ENCODE data around the gene STXBP5.

STXBP5 gene

DNA sequence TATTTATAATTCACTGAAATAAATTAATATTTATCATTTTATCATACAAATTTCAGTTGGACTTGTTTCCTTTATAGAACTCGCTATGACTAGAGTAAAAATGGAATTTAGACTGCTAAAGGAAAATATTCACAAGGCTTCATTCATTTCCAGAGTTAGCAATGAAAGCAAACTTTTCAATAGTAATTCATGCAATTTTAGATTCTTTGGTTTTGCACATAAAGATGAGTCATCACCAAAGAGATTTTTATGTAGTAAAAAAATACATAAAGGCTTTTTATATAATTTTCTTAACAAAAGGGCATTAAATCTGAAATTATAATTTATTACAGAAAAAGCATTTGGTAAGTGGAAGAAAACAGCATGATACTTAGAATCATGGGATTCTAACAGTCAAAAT is 37.2 kb upstream of the STXBP5 start:
- Histone ChIP-seq H4K20me1 (ENCODE audit: insufficient read depth, low read length) (no peaks in the 10 kb centered on the region), H3K27ac (ENCODE audit: low read depth, low read length, poor library complexity, severe bottlenecking) (no peak overlapping the region), H3F3A (ENCODE audit: insufficient read depth, low read length) (no peaks in the 10 kb centered on the region), H2AFZ (ENCODE audit: low read length) (no peak overlapping the region), H3K36me3 (ENCODE audit: insufficient read depth, low read length) (no peaks in the 10 kb centered on the region), H3K9ac (ENCODE audit: low read length) (no peak overlapping the region), H3K4me3 (ENCODE audit: low read depth, low read length, poor library complexity, severe bottlenecking) (no peak overlapping the region), H3K27me3 (ENCODE audit: insufficient read depth, low read length) (no peaks in the 10 kb centered on the region), H3K9me3 (ENCODE audit: low read length) (no peaks in the 10 kb centered on the region), H3K4me2 (ENCODE audit: low read length) (no peak overlapping the region), H3K79me2 (ENCODE audit: insufficient read depth, low read length) (no peaks in the 10 kb centered on the region), H3K4me1 (ENCODE audit: insufficient read depth, low read length, severe bottlenecking) (no peaks in the 10 kb centered on the region), H3K9me2 (ENCODE audit: low read depth, low read length) (no peaks in the 10 kb centered on the region)
- TF ChIP-seq EZH2 (IDR thresholded peaks at IDR 0.05; ENCODE audit: borderline replicate concordance, low read length), result no peak
- TF ChIP-seq, protein P1, sequence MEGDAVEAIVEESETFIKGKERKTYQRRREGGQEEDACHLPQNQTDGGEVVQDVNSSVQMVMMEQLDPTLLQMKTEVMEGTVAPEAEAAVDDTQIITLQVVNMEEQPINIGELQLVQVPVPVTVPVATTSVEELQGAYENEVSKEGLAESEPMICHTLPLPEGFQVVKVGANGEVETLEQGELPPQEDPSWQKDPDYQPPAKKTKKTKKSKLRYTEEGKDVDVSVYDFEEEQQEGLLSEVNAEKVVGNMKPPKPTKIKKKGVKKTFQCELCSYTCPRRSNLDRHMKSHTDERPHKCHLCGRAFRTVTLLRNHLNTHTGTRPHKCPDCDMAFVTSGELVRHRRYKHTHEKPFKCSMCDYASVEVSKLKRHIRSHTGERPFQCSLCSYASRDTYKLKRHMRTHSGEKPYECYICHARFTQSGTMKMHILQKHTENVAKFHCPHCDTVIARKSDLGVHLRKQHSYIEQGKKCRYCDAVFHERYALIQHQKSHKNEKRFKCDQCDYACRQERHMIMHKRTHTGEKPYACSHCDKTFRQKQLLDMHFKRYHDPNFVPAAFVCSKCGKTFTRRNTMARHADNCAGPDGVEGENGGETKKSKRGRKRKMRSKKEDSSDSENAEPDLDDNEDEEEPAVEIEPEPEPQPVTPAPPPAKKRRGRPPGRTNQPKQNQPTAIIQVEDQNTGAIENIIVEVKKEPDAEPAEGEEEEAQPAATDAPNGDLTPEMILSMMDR (IDR thresholded peaks at IDR 0.05; ENCODE audit: low read length), result no peak

DNA sequence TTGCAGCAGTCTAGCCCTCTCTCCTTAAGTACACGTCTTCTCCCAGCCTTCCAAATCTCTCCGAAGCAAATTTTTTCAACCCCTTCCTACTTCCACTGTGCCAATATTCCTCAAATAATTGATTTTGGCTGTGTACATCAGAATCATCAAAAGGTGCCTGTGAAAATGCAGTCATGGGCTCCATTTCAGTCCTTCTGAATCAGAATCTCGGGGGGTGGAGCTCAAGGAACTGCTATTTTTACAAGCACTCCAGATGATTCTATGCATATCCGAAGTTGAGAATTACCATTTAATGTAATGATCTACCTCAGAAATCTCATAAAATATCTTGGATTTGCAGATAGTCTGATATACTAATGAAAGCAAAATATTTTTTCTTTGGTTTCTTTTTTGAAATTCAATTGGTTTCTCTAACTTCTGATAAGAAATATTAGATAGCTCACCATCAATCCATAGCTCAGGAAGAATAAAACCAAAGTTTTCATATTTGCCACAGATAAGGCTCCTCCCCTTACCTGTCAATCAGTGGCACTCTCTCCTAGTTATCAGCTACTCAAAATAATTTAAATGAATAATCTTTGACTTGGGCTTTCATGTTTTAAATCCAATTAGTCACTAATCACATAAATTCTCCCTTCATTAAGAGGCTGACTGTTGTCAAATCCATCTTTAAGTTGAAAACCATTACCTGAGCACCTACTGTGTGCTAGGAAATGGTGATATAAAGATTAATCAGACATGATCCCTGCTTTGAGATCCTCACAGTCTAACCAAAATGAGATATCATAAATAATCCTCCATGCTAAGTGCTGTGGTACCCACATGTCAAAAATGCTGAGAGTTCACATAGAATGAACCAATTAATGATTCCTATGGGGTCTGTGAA is 36.4 kb upstream of the STXBP5 start:
- no peaks in the 10 kb centered on the region for H3K79me2 ChIP-seq (ENCODE audit: insufficient read depth, low read length)
- no peak for TF ChIP-seq EZH2 (IDR thresholded peaks at IDR 0.05; ENCODE audit: borderline replicate concordance, low read length)
- TF ChIP-seq, protein P1 (IDR thresholded peaks at IDR 0.05; ENCODE audit: low read length), result no peak
- H3F3A ChIP-seq (ENCODE audit: insufficient read depth, low read length), result no peaks in the 10 kb centered on the region
- no peak overlapping the region for H3K4me2 ChIP-seq (ENCODE audit: low read length)
- H3K27ac ChIP-seq (ENCODE audit: low read depth, low read length, poor library complexity, severe bottlenecking), result no peak overlapping the region
- no peaks in the 10 kb centered on the region for H3K27me3 ChIP-seq (ENCODE audit: insufficient read depth, low read length)
- no peak overlapping the region for H3K9ac ChIP-seq (ENCODE audit: low read length)
- H3K4me1 ChIP-seq (ENCODE audit: insufficient read depth, low read length, severe bottlenecking), result no peaks in the 10 kb centered on the region
- no peaks in the 10 kb centered on the region for H3K9me2 ChIP-seq (ENCODE audit: low read depth, low read length)
- no peak overlapping the region for H3K4me3 ChIP-seq (ENCODE audit: low read depth, low read length, poor library complexity, severe bottlenecking)
- no peaks in the 10 kb centered on the region for H4K20me1 ChIP-seq (ENCODE audit: insufficient read depth, low read length)
- no peaks in the 10 kb centered on the region for H3K9me3 ChIP-seq (ENCODE audit: low read length)
- no peaks in the 10 kb centered on the region for H3K36me3 ChIP-seq (ENCODE audit: insufficient read depth, low read length)
- no peak overlapping the region for H2AFZ ChIP-seq (ENCODE audit: low read length)

DNA sequence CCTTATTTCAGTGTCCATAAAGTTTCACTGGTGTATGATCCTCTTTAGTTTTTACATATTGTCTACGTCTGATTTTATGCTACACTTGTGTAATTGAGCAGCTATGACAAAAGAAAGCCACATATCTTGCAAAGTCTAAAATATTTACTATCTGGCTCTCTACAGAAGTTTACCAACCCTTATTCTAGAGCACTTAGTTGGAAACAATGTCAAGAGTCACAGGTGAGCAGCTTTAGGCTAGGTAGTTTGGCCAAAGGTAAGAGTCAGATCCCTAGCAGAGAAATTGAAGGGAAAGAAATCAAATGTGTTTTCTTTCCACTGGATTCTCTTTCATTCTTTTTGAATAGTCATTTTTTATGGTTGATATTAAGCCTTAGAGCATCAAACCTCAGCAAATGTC is 34.7 kb upstream of the STXBP5 start:
- Histone ChIP-seq H3K79me2 (ENCODE audit: insufficient read depth, low read length) (no peaks in the 10 kb centered on the region), H3K9ac (ENCODE audit: low read length) (no peak overlapping the region), H3K9me3 (ENCODE audit: low read length) (no peaks in the 10 kb centered on the region), H3F3A (ENCODE audit: insufficient read depth, low read length) (no peaks in the 10 kb centered on the region), H3K4me3 (ENCODE audit: low read depth, low read length, poor library complexity, severe bottlenecking) (no peak overlapping the region), H3K4me1 (ENCODE audit: insufficient read depth, low read length, severe bottlenecking) (no peaks in the 10 kb centered on the region), H3K4me2 (ENCODE audit: low read length) (no peak overlapping the region), H4K20me1 (ENCODE audit: insufficient read depth, low read length) (no peaks in the 10 kb centered on the region), H3K27me3 (ENCODE audit: insufficient read depth, low read length) (no peaks in the 10 kb centered on the region), H3K36me3 (ENCODE audit: insufficient read depth, low read length) (no peaks in the 10 kb centered on the region), H2AFZ (ENCODE audit: low read length) (no peak overlapping the region), H3K27ac (ENCODE audit: low read depth, low read length, poor library complexity, severe bottlenecking) (no peak overlapping the region), H3K9me2 (ENCODE audit: low read depth, low read length) (no peaks in the 10 kb centered on the region)
- no peak for TF ChIP-seq EZH2 (IDR thresholded peaks at IDR 0.05; ENCODE audit: borderline replicate concordance, low read length)
- TF ChIP-seq, protein P1 (IDR thresholded peaks at IDR 0.05; ENCODE audit: low read length), result no peak
